Measurements from ENCODE around the gene MMP1.

The MMP1 gene

GRCh38 chr11:102798012-102798746, at the start of gene MMP1:
Gene MMP1, minus strand, starts transcription at chr11:102798160. Its CDS starts 68 bp downstream, at chr11:102798092.
- no peak for DNase-seq

- DNase-seq, result no peak
Measured at GRCh38 chr11:102846292-102846691, 48.3 kb upstream of the MMP1 start.

- no peak for DNase-seq
Measured at GRCh38 chr11:102843489-102843888, 45.5 kb upstream of the MMP1 start, which contains the start of gene MMP3. Gene MMP3, minus strand, starts transcription at chr11:102843609. Its CDS starts 63 bp downstream, at chr11:102843546.

GRCh38 chr11:102842930-102843329, 45.0 kb upstream of the MMP1 start:
- no peak for DNase-seq

- no peak for DNase-seq
Measured at GRCh38 chr11:102840018-102840417, 42.1 kb upstream of the MMP1 start.

GRCh38 chr11:102837646-102838045, 39.7 kb upstream of the MMP1 start:
- DNase-seq, result no peak

GRCh38 chr11:102837156-102837555, 39.2 kb upstream of the MMP1 start:
- DNase-seq, result no peak

GRCh38 chr11:102836290-102836875, 38.4 kb upstream of the MMP1 start:
- DNase-seq, result no peak

GRCh38 chr11:102833731-102834130, 35.8 kb upstream of the MMP1 start:
- no peak for DNase-seq

- DNase-seq, result no peak
Measured at GRCh38 chr11:102832612-102833011, 34.7 kb upstream of the MMP1 start.

- no peak for DNase-seq
Measured at GRCh38 chr11:102831489-102832440, 33.8 kb upstream of the MMP1 start.

- no peak for DNase-seq
Measured at GRCh38 chr11:102831128-102831488, 33.1 kb upstream of the MMP1 start.

GRCh38 chr11:102830001-102830727, 32.2 kb upstream of the MMP1 start:
- DNase-seq, result no peak

GRCh38 chr11:102829316-102830000, 31.5 kb upstream of the MMP1 start:
- DNase-seq, result no peak

GRCh38 chr11:102824556-102824955, 26.6 kb upstream of the MMP1 start:
- no peak for DNase-seq

- DNase-seq, result no peak
Measured at GRCh38 chr11:102819491-102819890, 21.5 kb upstream of the MMP1 start.

- DNase-seq, result no peak
Measured at GRCh38 chr11:102813484-102813883, 15.5 kb upstream of the MMP1 start.

GRCh38 chr11:102812188-102812587, 14.2 kb upstream of the MMP1 start:
- DNase-seq, result no peak

GRCh38 chr11:102810950-102811660, 13.1 kb upstream of the MMP1 start:
- no peak for DNase-seq

GRCh38 chr11:102809971-102810370, 12.0 kb upstream of the MMP1 start:
- no peak for DNase-seq

- no peak for DNase-seq
Measured at GRCh38 chr11:102807921-102808320, 10.0 kb upstream of the MMP1 start.

GRCh38 chr11:102806296-102806695, 8.3 kb upstream of the MMP1 start:
- DNase-seq, result no peak

Measured in stimulated activated naive CD4-positive, alpha-beta T cell treated with Interleukin-2 at 50 U/mL for 16 hours (primary cell).